22Rv1 (cell line): Measurements from ENCODE around the gene LHFPL6.

Experiments used
- CTCF ChIP-seq: fragments of 450-650 bp; IDR thresholded peaks from 2 replicates; pipeline ENCODE4 v1.5.1; 2017; ENCODE audit warnings: mild to moderate bottlenecking
- ZFX ChIP-seq: fragments of 450-650 bp; IDR thresholded peaks from 2 replicates; pipeline ENCODE4 v1.6.1; 2017; ENCODE audit warnings: antibody characterized with exemption, borderline replicate concordance

- TF ChIP-seq CTCF, result no peak
- TF ChIP-seq ZFX, result no peak
Measured at GRCh38 chr13:39306639-39307589, 296.1 kb downstream of the LHFPL6 start.
